NT2/D1 (cell line): ENCODE measurements around the gene TROAP.

Experiments
- SUZ12 ChIP-seq: IDR thresholded peaks from 2 replicates; pipeline ENCODE4 v1.6.1; 2011; ENCODE audit not compliant: insufficient read length, insufficient read depth; ENCODE audit errors: extremely low read depth
- YY1 ChIP-seq: IDR thresholded peaks from 2 replicates; pipeline ENCODE4 v1.6.1; 2011; ENCODE audit not compliant: insufficient read length, insufficient read depth
- ZNF274 ChIP-seq: IDR thresholded peaks from 2 replicates; pipeline ENCODE4 v1.6.1; 2011; ENCODE audit warnings: mild to moderate bottlenecking, low read depth, low read length

- no peak for TF ChIP-seq YY1
- TF ChIP-seq SUZ12: no peak
- TF ChIP-seq ZNF274: no peak
Observed at GRCh38 chr12:49288412-49288853, 34.6 kb upstream of the TROAP start.
